ENCODE measurements around the gene ADRM1.

ADRM1 gene

DNA sequence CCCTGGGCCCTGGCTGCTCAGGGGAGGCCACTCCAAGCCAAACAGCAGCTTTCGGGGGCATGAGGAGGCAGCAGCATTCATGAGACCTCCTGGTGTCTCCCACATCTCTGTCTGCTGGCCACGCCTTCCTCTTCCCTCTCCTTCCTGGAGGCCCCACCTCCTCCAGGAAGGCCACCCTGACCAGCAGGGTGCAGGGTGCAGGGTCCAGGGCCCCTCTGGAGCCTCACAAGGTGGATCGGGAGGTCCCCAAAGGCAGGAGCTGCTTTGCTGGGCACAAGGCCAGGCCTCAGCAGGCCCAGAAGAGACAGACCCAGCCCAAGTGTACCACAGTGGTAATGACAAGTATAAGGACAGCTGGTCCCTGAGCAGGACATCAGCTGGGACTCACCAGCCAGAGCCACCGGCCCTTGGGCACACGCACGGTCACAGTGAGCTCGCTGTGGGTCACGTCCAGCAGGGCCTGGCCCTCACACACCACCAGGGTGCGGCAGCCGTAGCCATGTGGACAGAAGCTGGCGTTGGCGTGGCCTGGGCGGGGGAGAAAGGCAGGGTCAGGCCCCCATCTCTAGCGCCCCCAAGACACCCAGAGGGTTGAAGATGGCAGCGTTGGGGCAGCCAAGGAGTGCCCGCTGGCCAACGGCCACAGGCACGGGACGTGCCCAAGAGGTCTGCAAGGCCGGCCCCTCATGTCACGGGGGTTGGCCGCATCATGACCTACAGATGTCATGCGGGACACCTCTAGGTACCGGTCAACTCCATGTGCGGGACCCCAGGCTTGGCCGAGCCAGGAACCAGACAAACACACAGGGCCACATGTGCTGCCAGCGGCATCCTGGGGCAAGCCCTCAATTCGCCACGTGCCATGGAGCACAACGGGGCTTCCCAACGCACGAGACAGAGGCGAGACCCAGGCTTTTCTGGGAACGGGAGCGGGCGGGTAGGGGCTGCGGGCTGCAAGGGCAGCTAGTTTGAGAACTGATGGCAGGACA is 26.9 kb downstream of the ADRM1 start:
- no peak overlapping the region for H2AFZ ChIP-seq (ENCODE audit: low read depth, low read length)
- H3K4me2 ChIP-seq (ENCODE audit: low read length) = no peak overlapping the region
- no peak overlapping the region for H3K4me3 ChIP-seq (ENCODE audit: low read length)
- H4K20me1 ChIP-seq (ENCODE audit: insufficient read depth, low read length) = no peaks in the 10 kb centered on the region
- no peak overlapping the region for H3K27ac ChIP-seq (ENCODE audit: low read length)
- H3K9me3 ChIP-seq (ENCODE audit: insufficient read depth, low read length) = no peaks in the 10 kb centered on the region
- no peaks in the 10 kb centered on the region for H3K4me1 ChIP-seq (ENCODE audit: low read length)
- no peaks in the 10 kb centered on the region for H3K79me2 ChIP-seq (ENCODE audit: low read length)
- TF ChIP-seq EZH2phosphoT487 (IDR thresholded peaks at IDR 0.05; ENCODE audit: low read depth) (no peak), CTCF (IDR thresholded peaks at IDR 0.05; ENCODE audit: low read depth, low read length) (no peak)
- H3K9ac ChIP-seq (ENCODE audit: low read length) = no peak overlapping the region
- H3K36me3 ChIP-seq (replicated peaks; ENCODE audit: low read depth, low read length) = no peaks in the 10 kb centered on the region
- H3K27me3 ChIP-seq (ENCODE audit: low read depth, low read length) = no peaks in the 10 kb centered on the region

- H3K4me1 ChIP-seq (ENCODE audit: low read length) = no peaks in the 10 kb centered on the region
- H3K27me3 ChIP-seq (ENCODE audit: low read depth, low read length) = no peaks in the 10 kb centered on the region
- H3K27ac ChIP-seq (ENCODE audit: low read length) = no peak overlapping the region
- no peaks in the 10 kb centered on the region for H3K36me3 ChIP-seq (replicated peaks; ENCODE audit: low read depth, low read length)
- H3K79me2 ChIP-seq (ENCODE audit: low read length) = no peaks in the 10 kb centered on the region
- no peaks in the 10 kb centered on the region for H4K20me1 ChIP-seq (ENCODE audit: insufficient read depth, low read length)
- no peak overlapping the region for H3K4me3 ChIP-seq (ENCODE audit: low read length)
- no peak overlapping the region for H3K9ac ChIP-seq (ENCODE audit: low read length)
- TF ChIP-seq EZH2phosphoT487 (IDR thresholded peaks at IDR 0.05; ENCODE audit: low read depth) = no peak
- no peak for TF ChIP-seq CTCF (IDR thresholded peaks at IDR 0.05; ENCODE audit: low read depth, low read length)
- H3K4me2 ChIP-seq (ENCODE audit: low read length) = no peak overlapping the region
- H3K9me3 ChIP-seq (ENCODE audit: insufficient read depth, low read length) = no peaks in the 10 kb centered on the region
- H2AFZ ChIP-seq (ENCODE audit: low read depth, low read length) = no peak overlapping the region
Measured at GRCh38 chr20:62330576-62331317, 27.9 kb downstream of the ADRM1 start.

DNA sequence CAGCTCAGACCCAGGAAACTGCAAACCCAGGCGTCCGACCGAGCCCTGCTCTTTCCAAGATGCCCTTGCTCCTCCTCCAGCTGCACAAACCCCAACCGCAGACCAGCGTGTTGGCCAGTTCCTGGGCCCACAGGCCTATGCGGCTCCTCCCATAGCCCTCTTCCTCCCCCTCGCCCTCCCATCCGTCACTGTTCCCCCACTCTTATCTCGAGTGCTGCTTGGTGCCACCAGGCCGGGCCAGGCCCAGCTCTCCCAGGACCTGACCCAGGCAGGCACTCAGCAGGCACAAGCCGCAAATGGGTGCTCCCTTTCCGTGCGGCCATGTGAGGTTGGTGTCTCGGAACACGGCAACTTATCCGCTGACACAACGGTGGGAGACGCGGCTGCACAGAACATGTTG is 28.6 kb downstream of the ADRM1 start:
- no peaks in the 10 kb centered on the region for H3K4me1 ChIP-seq (ENCODE audit: low read length)
- no peak overlapping the region for H3K27ac ChIP-seq (ENCODE audit: low read length)
- no peak overlapping the region for H3K4me2 ChIP-seq (ENCODE audit: low read length)
- H3K27me3 ChIP-seq (ENCODE audit: low read depth, low read length) = no peaks in the 10 kb centered on the region
- H3K9me3 ChIP-seq (ENCODE audit: insufficient read depth, low read length) = no peaks in the 10 kb centered on the region
- H3K79me2 ChIP-seq (ENCODE audit: low read length) = no peaks in the 10 kb centered on the region
- H3K4me3 ChIP-seq (ENCODE audit: low read length) = no peak overlapping the region
- no peak overlapping the region for H3K9ac ChIP-seq (ENCODE audit: low read length)
- no peaks in the 10 kb centered on the region for H3K36me3 ChIP-seq (replicated peaks; ENCODE audit: low read depth, low read length)
- no peaks in the 10 kb centered on the region for H4K20me1 ChIP-seq (ENCODE audit: insufficient read depth, low read length)
- no peak for TF ChIP-seq EZH2phosphoT487 (IDR thresholded peaks at IDR 0.05; ENCODE audit: low read depth)
- no peak for TF ChIP-seq CTCF (IDR thresholded peaks at IDR 0.05; ENCODE audit: low read depth, low read length)
- no peak overlapping the region for H2AFZ ChIP-seq (ENCODE audit: low read depth, low read length)

DNA sequence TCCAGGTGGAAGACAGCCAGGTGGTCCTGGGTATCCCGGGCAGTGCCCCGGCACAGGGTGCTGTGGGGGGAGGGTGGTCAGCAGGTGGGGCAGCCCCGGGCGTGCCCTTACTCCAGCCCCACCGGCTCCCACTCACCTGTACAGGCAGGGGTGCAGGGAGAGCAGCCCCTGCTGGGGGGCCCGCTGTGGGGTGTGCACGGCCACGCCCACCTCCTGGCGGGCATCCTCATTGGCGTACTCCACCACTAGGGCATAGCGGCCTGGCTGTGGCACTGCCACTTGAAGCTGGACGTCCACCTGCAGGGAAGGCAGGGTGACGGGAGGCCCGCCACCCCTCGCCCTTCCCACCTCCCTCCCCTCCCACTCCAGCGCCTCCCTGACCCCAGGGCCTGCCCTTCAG is 29.6 kb downstream of the ADRM1 start:
- peaks cover 6% of the 10 kb centered on the region for H3K36me3 ChIP-seq (replicated peaks; ENCODE audit: low read depth, low read length)
- TF ChIP-seq CTCF (IDR thresholded peaks at IDR 0.05; ENCODE audit: low read depth, low read length) = no peak
- TF ChIP-seq EZH2phosphoT487 (IDR thresholded peaks at IDR 0.05; ENCODE audit: low read depth) = no peak
- no peaks in the 10 kb centered on the region for H3K27me3 ChIP-seq (ENCODE audit: low read depth, low read length)
- H3K79me2 ChIP-seq (ENCODE audit: low read length) = no peaks in the 10 kb centered on the region
- H3K4me2 ChIP-seq (ENCODE audit: low read length) = no peak overlapping the region
- no peaks in the 10 kb centered on the region for H3K9me3 ChIP-seq (ENCODE audit: insufficient read depth, low read length)
- H3K9ac ChIP-seq (ENCODE audit: low read length) = no peak overlapping the region
- H4K20me1 ChIP-seq (ENCODE audit: insufficient read depth, low read length) = no peaks in the 10 kb centered on the region
- H3K4me3 ChIP-seq (ENCODE audit: low read length) = no peak overlapping the region
- no peak overlapping the region for H3K27ac ChIP-seq (ENCODE audit: low read length)
- no peak overlapping the region for H2AFZ ChIP-seq (ENCODE audit: low read depth, low read length)
- H3K4me1 ChIP-seq (ENCODE audit: low read length) = peaks cover 5% of the 10 kb centered on the region

Measured in OCI-LY3 (cell line).